Thoracic aorta (tissue), 2 donors: ENCODE measurements around the gene CCDC187. TPM values are rescaled to one million over a fixed set of nuclear protein-coding genes. Genes with fewer than 3 reads are reported as not detected.

Experiments used
- ATAC-seq: fragments of 150-250 bp; one replicate; pipeline ENCODE4 v1.8.0; 2017; ENCODE audit warnings: low read depth; ENCODE audit not compliant: insufficient number of reproducible peaks, low FRiP score
- DNase-seq: peaks from one replicate; pipeline ENCODE4 v3.0.0-alpha.2; 2020; ENCODE audit warnings: low spot score
- H3K27ac ChIP-seq, 2 donors: fragments of 200-600 bp; sonication (generic); 1 replicate in 1 of 2; 2 replicates in 1 of 2; pipeline ENCODE4 v1.5.1; 2016; ENCODE audit warnings: mild to moderate bottlenecking in 2 of 2, moderate library complexity in 2 of 2
- H3K27me3 ChIP-seq: fragments of 200-600 bp; sonication (generic); replicated peaks from 2 replicates; pipeline ENCODE4 v1.6.0; 2016; ENCODE audit warnings: mild to moderate bottlenecking; ENCODE audit not compliant: insufficient read depth
- H3K36me3 ChIP-seq: fragments of 200-600 bp; sonication (generic); one replicate; pipeline ENCODE4 v1.5.1; 2016
- H3K4me1 ChIP-seq, 2 donors: fragments of 200-600 bp; sonication (generic); 1 replicate in 1 of 2; 2 replicates in 1 of 2; pipeline versions ENCODE4 v1.5.1 to v1.6.0; 2016; ENCODE audit warnings: low read depth in 2 of 2, mild to moderate bottlenecking in 1 of 2; ENCODE audit not compliant: control insufficient read depth in 1 of 2
- H3K4me3 ChIP-seq: fragments of 200-600 bp; sonication (generic); 2 replicates; pipeline ENCODE4 v1.5.1; 2016; ENCODE audit warnings: mild to moderate bottlenecking
- H3K9me3 ChIP-seq: fragments of 200-600 bp; sonication (generic); 2 replicates; pipeline ENCODE4 v1.5.1; 2016
- CTCF ChIP-seq: fragments of 200-600 bp; sonication (generic); IDR thresholded peaks from one replicate; pipeline ENCODE4 v1.5.1; 2019; ENCODE audit warnings: antibody characterized with exemption
- total RNA-seq, 2 donors: library from RNA; depleted of rRNA; stranded (reverse); fragments of >200 nt; gene quantifications; one replicate each; pipeline versions ENCODE4 v1.1.0 to v1.2.3, GENCODE V29; 2016

Gene CCDC187
- total RNA-seq, 2 donors from 2014 or later: not detected

GRCh38 chr9:136245219-136246150 lies 58.4 kb downstream of the CCDC187 start, which contains the start of gene QSOX2:
Gene QSOX2, minus strand, starts transcription at chr9:136245812. Its CDS starts 9 bp downstream, at chr9:136245803.
- Histone ChIP-seq H3K9me3 (no peaks in the 10 kb centered on the region), H3K27me3 (no peaks in the 10 kb centered on the region), H3K4me3 (peak within 1 kb of the TSS; percentile 83), H3K36me3 (no peaks in the 10 kb centered on the region), H3K4me1 (peaks cover 8 to 13% of the 10 kb centered on the region in 2 donors), H3K27ac (peak within 1 kb of the TSS in 1 of 2 donors; percentile 36)
- peak; percentile 15 for DNase-seq
- ATAC-seq: peak; percentile 44
- no peak for TF ChIP-seq CTCF

GRCh38 chr9:136244969-136245218 lies 59.0 kb downstream of the CCDC187 start:
- no peak for TF ChIP-seq CTCF
- no peaks in the 10 kb centered on the region for H3K9me3 ChIP-seq
- no peak for DNase-seq
- H3K4me3 ChIP-seq: peak overlapping the region; percentile 83
- H3K4me1 ChIP-seq: peaks cover 8 to 13% of the 10 kb centered on the region in 2 donors
- H3K27me3 ChIP-seq: no peaks in the 10 kb centered on the region
- ATAC-seq: no peak
- no peaks in the 10 kb centered on the region for H3K36me3 ChIP-seq
- no peak overlapping the region for H3K27ac ChIP-seq

- peak overlapping the region; percentile 83 for H3K4me3 ChIP-seq
Measured at GRCh38 chr9:136244122-136244968, 59.5 kb downstream of the CCDC187 start.

GRCh38 chr9:136243631-136244030 lies 60.3 kb downstream of the CCDC187 start:
- Histone ChIP-seq H3K27me3 (no peaks in the 10 kb centered on the region), H3K27ac (no peak overlapping the region), H3K36me3 (no peaks in the 10 kb centered on the region), H3K4me1 (peaks cover 8 to 13% of the 10 kb centered on the region in 2 donors), H3K9me3 (no peaks in the 10 kb centered on the region), H3K4me3 (no peak overlapping the region)
- no peak for ATAC-seq
- no peak for DNase-seq
- TF ChIP-seq CTCF: no peak

More at GRCh38 chr9:136244122-136244968, 59.5 kb downstream of the CCDC187 start:
- H3K9me3 ChIP-seq: no peaks in the 10 kb centered on the region
- H3K36me3 ChIP-seq: no peaks in the 10 kb centered on the region
- DNase-seq (no peak), ATAC-seq (no peak)
- H3K4me1 ChIP-seq: peaks cover 8 to 13% of the 10 kb centered on the region in 2 donors
- no peak for TF ChIP-seq CTCF
- H3K27ac ChIP-seq: no peak overlapping the region
- no peaks in the 10 kb centered on the region for H3K27me3 ChIP-seq

GRCh38 chr9:136242918-136243525 lies 60.9 kb downstream of the CCDC187 start:
- Histone ChIP-seq H3K27me3 (no peaks in the 10 kb centered on the region), H3K9me3 (no peaks in the 10 kb centered on the region), H3K4me1 (peaks cover 8 to 13% of the 10 kb centered on the region in 2 donors), H3K36me3 (no peaks in the 10 kb centered on the region), H3K27ac (no peak overlapping the region), H3K4me3 (no peak overlapping the region)
- DNase-seq: no peak
- TF ChIP-seq CTCF: no peak
- no peak for ATAC-seq
